Pons (tissue), 1 donor: ENCODE results near the gene KRT1.
A peak's percentile ranks its signal among the peaks of the same experiment; 100 is the strongest.
"Not testable (repeated sequence)": the region's sequence is repeated elsewhere in the genome, so short reads cannot be mapped to it uniquely, and the experiment has no call there.

ENCODE experiments used
- DNase-seq: peaks from one replicate; pipeline ENCODE4 v3.0.0-alpha.2; 2016; ENCODE audit warnings: low spot score

Gene KRT1

DNA sequence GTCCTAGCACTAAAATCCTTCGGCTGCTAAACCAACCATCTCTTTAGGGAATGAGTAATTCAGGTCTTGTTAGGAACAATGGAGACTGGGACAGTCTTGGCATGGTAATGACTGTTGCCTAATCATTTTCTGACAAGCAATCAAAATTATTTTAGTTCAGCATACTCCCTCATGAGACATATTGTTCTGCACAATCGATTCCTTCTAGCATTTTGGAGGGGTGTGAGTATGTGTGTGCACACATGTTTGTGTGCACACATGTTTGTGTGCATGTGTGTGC lies 2.1 kb upstream of the KRT1 start:
- no peak for DNase-seq

- no peak for DNase-seq
Measured at GRCh38 chr12:52681526-52682380, 1.5 kb upstream of the KRT1 start.

DNA sequence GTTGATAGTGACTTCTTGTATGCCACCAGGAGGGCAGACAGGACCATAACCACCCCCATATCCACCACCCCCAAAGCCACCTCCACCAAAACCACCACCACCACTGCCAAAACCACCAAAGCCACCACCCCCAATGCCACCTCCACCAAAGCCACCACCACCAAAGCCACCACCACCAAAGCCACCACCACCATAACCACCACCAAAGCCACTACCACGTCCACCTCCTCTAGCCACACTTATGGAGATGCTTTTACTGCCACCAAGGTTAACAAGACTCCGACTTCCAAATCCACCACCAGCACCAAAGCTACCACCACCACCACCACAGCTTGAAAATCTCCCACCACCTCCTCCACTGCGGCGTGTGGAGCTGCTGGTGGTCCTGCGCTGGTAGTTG lies 332 bp downstream of the KRT1 start:
- no peak for DNase-seq

- DNase-seq, result no peak
Measured at GRCh38 chr12:52677671-52678070, 2.5 kb downstream of the KRT1 start.

DNA sequence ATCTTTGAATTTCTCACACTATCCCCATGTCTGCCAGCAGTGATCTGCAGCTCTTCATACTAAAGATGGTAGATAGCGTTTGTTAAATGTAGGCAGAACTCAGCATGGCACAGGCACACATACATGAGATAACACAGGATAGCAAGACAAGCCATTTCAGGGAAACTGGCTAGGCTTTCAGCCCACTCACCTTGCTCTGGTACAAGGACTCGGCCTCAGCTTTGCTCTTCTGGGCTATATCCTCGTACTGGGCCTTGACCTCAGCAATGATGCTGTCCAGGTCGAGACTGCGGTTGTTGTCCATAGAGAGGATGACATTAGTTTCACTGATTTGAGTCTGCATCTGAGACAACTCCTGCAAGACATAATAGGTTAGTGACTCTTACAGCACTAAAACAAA lies 3.1 kb downstream of the KRT1 start:
- DNase-seq, result no peak

DNA sequence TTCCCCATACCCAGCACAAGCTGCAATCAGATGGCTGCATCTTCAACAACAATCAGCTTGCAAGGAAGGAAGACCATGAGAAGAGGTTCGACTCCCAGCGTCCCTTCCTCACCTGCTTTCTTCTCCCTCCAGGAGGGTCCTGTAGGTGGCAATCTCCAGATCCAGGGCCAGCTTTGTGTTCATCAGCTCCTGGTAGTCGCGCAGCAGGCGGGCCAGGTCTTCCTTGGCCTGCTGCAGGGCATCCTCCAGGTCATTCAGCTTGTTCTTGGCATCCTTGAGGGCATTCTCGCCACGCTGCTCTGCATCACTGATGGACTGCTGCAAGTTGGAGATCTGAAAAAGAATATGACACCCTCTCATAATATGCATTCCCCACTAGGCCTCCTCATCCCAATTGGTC lies 4.0 kb downstream of the KRT1 start:
- no peak for DNase-seq

- no peak for DNase-seq
Measured at GRCh38 chr12:52675301-52675701, 4.9 kb downstream of the KRT1 start.

GRCh38 chr12:52674433-52674775 lies 5.8 kb downstream of the KRT1 start:
- DNase-seq, result no peak

- DNase-seq, result no peak
Measured at GRCh38 chr12:52673713-52674432, 6.3 kb downstream of the KRT1 start.

GRCh38 chr12:52673217-52673616 lies 7.0 kb downstream of the KRT1 start:
- peak; percentile 18 for DNase-seq

DNA sequence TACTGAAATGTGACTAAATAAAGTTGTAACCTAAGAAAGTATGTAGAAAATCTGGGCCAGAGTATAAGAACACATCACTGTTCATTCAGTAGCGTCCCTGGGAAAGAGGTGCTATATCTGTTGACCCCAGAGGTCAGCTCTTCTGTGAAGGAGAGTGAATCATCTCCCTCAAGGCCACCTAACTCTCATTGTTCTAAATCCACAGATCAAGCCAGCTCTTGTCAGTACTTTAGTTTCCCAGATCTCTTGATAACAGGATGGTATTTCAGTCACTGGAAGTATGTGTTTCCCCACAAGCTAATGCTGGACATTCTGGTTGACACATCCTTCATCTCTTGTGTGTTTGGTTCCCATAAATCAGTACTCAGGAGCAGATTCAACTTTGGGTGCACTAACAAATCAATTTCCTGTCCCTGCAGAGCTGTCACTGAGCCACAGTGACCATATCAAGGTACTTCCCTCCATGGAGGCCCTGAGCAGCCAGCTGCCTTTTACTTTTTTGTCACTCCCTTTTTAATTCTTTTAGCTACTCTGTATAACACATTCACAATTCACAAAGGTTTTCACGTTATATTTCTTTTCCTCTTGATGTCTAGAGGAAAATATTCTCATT lies 7.8 kb downstream of the KRT1 start:
- DNase-seq, result no peak

DNA sequence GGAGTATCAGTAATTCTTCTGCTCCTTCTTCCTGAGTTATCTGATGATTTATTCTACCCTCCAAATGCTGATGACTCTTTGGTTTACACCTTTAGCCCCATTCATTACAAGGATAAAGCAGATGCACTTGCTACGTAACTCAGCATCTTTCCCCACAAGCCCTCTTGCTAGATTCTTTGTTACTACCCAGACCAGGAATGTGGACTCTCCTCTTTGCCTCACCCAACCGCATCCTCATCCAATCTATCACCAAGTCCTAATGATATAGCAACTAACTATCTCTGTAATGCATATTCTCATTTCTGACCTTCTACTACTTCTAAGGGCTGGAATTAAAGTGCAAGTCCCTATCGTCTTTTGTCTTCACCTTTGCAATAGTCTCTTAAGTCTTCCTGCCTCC lies 9.2 kb downstream of the KRT1 start:
- DNase-seq, result no peak

DNA sequence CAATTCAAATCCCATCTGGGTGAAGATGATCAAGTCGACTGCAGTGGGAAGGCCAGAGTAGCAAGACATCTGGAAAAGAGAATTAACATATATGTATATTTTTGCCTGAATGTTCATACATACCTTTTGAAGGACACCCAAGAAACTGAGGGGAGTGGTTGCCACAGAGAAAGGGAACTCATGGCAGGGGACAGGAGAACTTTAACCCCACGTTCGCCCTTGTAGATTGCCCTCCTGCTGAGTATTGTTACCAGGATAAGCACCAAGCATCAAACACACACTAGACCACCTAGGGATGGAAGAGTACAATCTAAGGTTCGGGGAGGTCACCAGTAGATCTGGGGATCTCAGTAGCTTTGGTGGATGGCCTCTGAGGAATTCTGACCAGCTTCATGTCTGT lies 9.7 kb downstream of the KRT1 start:
- DNase-seq, result no peak

DNA sequence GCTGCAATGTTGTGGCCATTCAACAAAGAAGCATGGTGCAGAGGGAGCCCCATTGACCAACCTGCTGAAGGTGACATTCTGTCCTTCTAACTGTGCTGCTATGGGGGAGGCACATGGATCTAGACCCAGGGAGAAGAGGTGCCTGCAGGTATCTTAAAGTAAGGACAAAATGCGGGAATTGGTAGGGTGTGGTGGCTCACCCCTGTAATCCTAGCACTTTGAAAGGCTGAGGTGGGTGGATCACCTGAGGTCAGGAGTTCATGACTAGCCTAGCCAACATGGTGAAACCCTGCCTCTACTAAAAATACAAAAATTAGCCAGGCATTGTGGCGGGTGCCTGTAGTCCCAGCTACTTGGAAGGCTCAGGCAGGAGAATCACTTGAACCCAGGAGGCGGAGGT lies 10.3 kb downstream of the KRT1 start:
- DNase-seq, result not testable (repeated sequence)

GRCh38 chr12:52669426-52669825 lies 10.8 kb downstream of the KRT1 start:
- no peak for DNase-seq

- DNase-seq, result no peak
Measured at GRCh38 chr12:52667931-52668330, 12.3 kb downstream of the KRT1 start.

- no peak for DNase-seq
Measured at GRCh38 chr12:52667509-52667908, 12.7 kb downstream of the KRT1 start.

DNA sequence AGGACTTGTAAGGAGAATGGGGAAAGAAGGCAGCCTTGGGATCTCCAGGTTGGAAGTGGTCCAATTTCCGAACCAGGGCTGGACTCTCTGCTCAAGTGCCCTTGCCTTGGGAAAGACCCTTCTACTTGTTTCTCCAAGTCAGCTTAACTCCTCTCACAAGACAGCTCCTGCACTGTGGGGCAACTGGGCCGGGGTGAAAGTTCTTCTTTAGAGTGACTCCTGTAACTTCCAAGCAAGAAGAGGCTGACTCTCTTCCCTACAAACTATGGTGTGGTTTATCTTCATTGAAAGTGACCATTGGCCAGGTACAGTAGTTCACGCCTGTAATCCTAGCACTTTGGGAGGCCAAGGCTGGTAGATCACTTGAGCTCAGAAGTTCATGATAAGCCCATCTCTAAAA lies 13.7 kb downstream of the KRT1 start:
- DNase-seq, result no peak

GRCh38 chr12:52663420-52663819 lies 16.8 kb downstream of the KRT1 start:
- no peak for DNase-seq

DNA sequence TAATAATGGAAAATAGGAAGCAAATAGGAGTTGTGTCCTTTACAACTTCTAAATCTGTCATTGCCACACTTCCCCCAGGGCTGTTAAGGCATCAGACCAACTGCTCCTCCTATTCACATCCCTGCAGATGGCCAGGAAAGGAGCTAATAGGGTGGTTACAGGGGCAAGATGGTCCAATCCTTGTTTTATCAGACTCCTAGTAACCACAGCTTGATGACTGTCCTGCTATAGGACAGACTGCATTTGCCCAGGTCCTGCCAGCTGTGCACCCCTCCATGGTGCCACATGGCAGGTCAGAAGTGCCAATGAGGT lies 17.3 kb downstream of the KRT1 start:
- no peak for DNase-seq

- DNase-seq, result no peak
Measured at GRCh38 chr12:52662093-52662917, 17.9 kb downstream of the KRT1 start.

DNA sequence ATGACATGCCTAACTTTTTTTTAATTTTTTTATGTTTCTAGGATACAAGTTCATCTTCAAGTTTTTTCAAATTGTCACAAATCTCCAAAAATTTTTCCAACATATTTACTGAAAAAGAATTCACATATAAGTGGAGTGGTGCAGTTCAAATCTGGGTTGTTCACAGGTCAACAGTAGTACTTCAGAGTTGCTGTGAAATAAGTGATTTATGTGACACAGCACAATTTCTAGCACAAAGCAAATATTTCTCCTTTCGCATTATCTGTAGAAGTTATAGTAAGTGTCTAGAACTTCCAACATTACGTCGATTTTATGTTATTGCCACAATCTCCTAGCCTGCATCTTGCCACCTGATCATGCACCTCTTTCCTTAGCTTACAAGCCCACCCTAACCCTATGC lies 18.5 kb downstream of the KRT1 start:
- no peak for DNase-seq
